T-helper 1 cell treated with Interleukin-12 subunit alpha and Interleukin-12 subunit beta and Interleukin-4 antibody, amounts not matched to agents 30 μg/mL and 1 μg/mL, for 36 hours (primary cell): ENCODE measurements around the gene KRTAP5-4.

ENCODE experiments used
- H3K27ac Mint-ChIP-seq: one replicate; pipeline ENCODE4 v1.8.0; 2021; ENCODE audit warnings: mild to moderate bottlenecking, mixed read lengths
- H3K27me3 Mint-ChIP-seq: one replicate; pipeline ENCODE4 v1.8.0; 2021; ENCODE audit warnings: low read depth, mixed read lengths
- H3K36me3 Mint-ChIP-seq: one replicate; pipeline ENCODE4 v1.8.0; 2021; ENCODE audit warnings: low read depth, mixed read lengths
- H3K4me1 Mint-ChIP-seq: one replicate; pipeline ENCODE4 v1.8.0; 2021; ENCODE audit warnings: low read depth, mixed read lengths
- H3K4me3 Mint-ChIP-seq: one replicate; pipeline ENCODE4 v1.8.0; 2021; ENCODE audit warnings: mild to moderate bottlenecking, moderate library complexity, mixed read lengths
- H3K9me3 Mint-ChIP-seq: one replicate; pipeline ENCODE4 v1.8.0; 2021; ENCODE audit warnings: mixed read lengths

KRTAP5-4 gene

GRCh38 chr11:1656670-1657069 is 34.7 kb upstream of the KRTAP5-4 start:
- Mint-ChIP-seq H3K27ac (no peak overlapping the region), H3K4me1 (peaks cover 6% of the 10 kb centered on the region), H3K9me3 (no peaks in the 10 kb centered on the region), H3K36me3 (no peaks in the 10 kb centered on the region), H3K4me3 (no peak overlapping the region), H3K27me3 (peaks cover 25% of the 10 kb centered on the region)

GRCh38 chr11:1656061-1656441 is 34.1 kb upstream of the KRTAP5-4 start:
- Mint-ChIP-seq H3K36me3 (no peaks in the 10 kb centered on the region), H3K4me1 (peaks cover 6% of the 10 kb centered on the region), H3K27me3 (peaks cover 27% of the 10 kb centered on the region), H3K27ac (no peak overlapping the region), H3K4me3 (no peak overlapping the region), H3K9me3 (no peaks in the 10 kb centered on the region)

GRCh38 chr11:1655168-1656060 is 33.5 kb upstream of the KRTAP5-4 start:
- no peak overlapping the region for H3K4me3 Mint-ChIP-seq
- H3K4me1 Mint-ChIP-seq, result peaks cover 6% of the 10 kb centered on the region

GRCh38 chr11:1654388-1655167 is 32.6 kb upstream of the KRTAP5-4 start:
- peaks cover 15% of the 10 kb centered on the region for H3K27me3 Mint-ChIP-seq

More at GRCh38 chr11:1655168-1656060, 33.5 kb upstream of the KRTAP5-4 start:
- no peaks in the 10 kb centered on the region for H3K9me3 Mint-ChIP-seq
- H3K36me3 Mint-ChIP-seq, result no peaks in the 10 kb centered on the region
- H3K27me3 Mint-ChIP-seq, result peaks cover 24% of the 10 kb centered on the region
- H3K27ac Mint-ChIP-seq, result no peak overlapping the region

GRCh38 chr11:1653541-1654387 is 31.8 kb upstream of the KRTAP5-4 start:
- Mint-ChIP-seq H3K27me3 (peaks cover 13% of the 10 kb centered on the region), H3K36me3 (no peaks in the 10 kb centered on the region), H3K4me1 (no peaks in the 10 kb centered on the region), H3K27ac (no peak overlapping the region), H3K9me3 (no peaks in the 10 kb centered on the region), H3K4me3 (no peak overlapping the region)

More at GRCh38 chr11:1654388-1655167, 32.6 kb upstream of the KRTAP5-4 start:
- Mint-ChIP-seq H3K27ac (no peak overlapping the region), H3K36me3 (no peaks in the 10 kb centered on the region), H3K4me3 (no peak overlapping the region), H3K4me1 (peaks cover 2% of the 10 kb centered on the region), H3K9me3 (no peaks in the 10 kb centered on the region)

- Mint-ChIP-seq H3K9me3 (no peaks in the 10 kb centered on the region), H3K4me1 (no peaks in the 10 kb centered on the region), H3K4me3 (no peak overlapping the region), H3K36me3 (no peaks in the 10 kb centered on the region), H3K27me3 (peaks cover 13% of the 10 kb centered on the region), H3K27ac (no peak overlapping the region)
These were observed 31.0 kb upstream of the KRTAP5-4 start for GRCh38 chr11:1652771-1653540.

- Mint-ChIP-seq H3K4me3 (no peak overlapping the region), H3K27me3 (peaks cover 13% of the 10 kb centered on the region)
These were observed 30.5 kb upstream of the KRTAP5-4 start for GRCh38 chr11:1652442-1652770.

GRCh38 chr11:1652026-1652425 is 30.1 kb upstream of the KRTAP5-4 start:
- H3K4me1 Mint-ChIP-seq, result no peaks in the 10 kb centered on the region
- no peak overlapping the region for H3K27ac Mint-ChIP-seq
- no peaks in the 10 kb centered on the region for H3K36me3 Mint-ChIP-seq
- peaks cover 13% of the 10 kb centered on the region for H3K27me3 Mint-ChIP-seq
- H3K9me3 Mint-ChIP-seq, result no peaks in the 10 kb centered on the region
- H3K4me3 Mint-ChIP-seq, result no peak overlapping the region

More at GRCh38 chr11:1652442-1652770, 30.5 kb upstream of the KRTAP5-4 start:
- no peaks in the 10 kb centered on the region for H3K36me3 Mint-ChIP-seq
- H3K27ac Mint-ChIP-seq, result no peak overlapping the region
- H3K9me3 Mint-ChIP-seq, result no peaks in the 10 kb centered on the region
- no peaks in the 10 kb centered on the region for H3K4me1 Mint-ChIP-seq

- Mint-ChIP-seq H3K27me3 (peaks cover 13% of the 10 kb centered on the region), H3K36me3 (no peaks in the 10 kb centered on the region), H3K9me3 (no peaks in the 10 kb centered on the region), H3K4me1 (no peaks in the 10 kb centered on the region), H3K4me3 (no peak overlapping the region), H3K27ac (no peak overlapping the region)
These were observed 29.6 kb upstream of the KRTAP5-4 start for GRCh38 chr11:1651411-1651980.

GRCh38 chr11:1650918-1651262 is 29.0 kb upstream of the KRTAP5-4 start:
- no peaks in the 10 kb centered on the region for H3K4me1 Mint-ChIP-seq
- no peaks in the 10 kb centered on the region for H3K36me3 Mint-ChIP-seq
- H3K27ac Mint-ChIP-seq, result no peak overlapping the region
- no peak overlapping the region for H3K4me3 Mint-ChIP-seq
- H3K9me3 Mint-ChIP-seq, result no peaks in the 10 kb centered on the region
- peaks cover 13% of the 10 kb centered on the region for H3K27me3 Mint-ChIP-seq

- no peaks in the 10 kb centered on the region for H3K36me3 Mint-ChIP-seq
- H3K4me3 Mint-ChIP-seq, result no peak overlapping the region
- no peaks in the 10 kb centered on the region for H3K9me3 Mint-ChIP-seq
- H3K27me3 Mint-ChIP-seq, result peaks cover 13% of the 10 kb centered on the region
- no peaks in the 10 kb centered on the region for H3K4me1 Mint-ChIP-seq
- no peak overlapping the region for H3K27ac Mint-ChIP-seq
These were observed 28.3 kb upstream of the KRTAP5-4 start for GRCh38 chr11:1650034-1650917.

- no peaks in the 10 kb centered on the region for H3K36me3 Mint-ChIP-seq
- H3K27me3 Mint-ChIP-seq, result peaks cover 4% of the 10 kb centered on the region
- no peaks in the 10 kb centered on the region for H3K9me3 Mint-ChIP-seq
- no peak overlapping the region for H3K27ac Mint-ChIP-seq
- no peak overlapping the region for H3K4me3 Mint-ChIP-seq
- no peaks in the 10 kb centered on the region for H3K4me1 Mint-ChIP-seq
These were observed 26.9 kb upstream of the KRTAP5-4 start for GRCh38 chr11:1648653-1649420.
